Hepatocyte (in vitro differentiated cells): ENCODE results near the gene NUP160. TPM values are rescaled to one million over a fixed set of nuclear protein-coding genes. Genes with fewer than 3 reads are reported as not detected.
A peak's percentile ranks its signal among the peaks of the same experiment; 100 is the strongest.
"Not testable (repeated sequence)": the region's sequence is repeated elsewhere in the genome, so short reads cannot be mapped to it uniquely, and the experiment has no call there.

Experiments used
- DNase-seq: peaks from one replicate; pipeline ENCODE4 v3.0.0-alpha.2; 2016; ENCODE audit warnings: low spot score
- H2AFZ ChIP-seq: fragments of 200-600 bp; sonication (generic); 2 replicates; pipeline ENCODE4 v1.6.0; 2016; ENCODE audit warnings: antibody characterized with exemption, mild to moderate bottlenecking
- H3K27ac ChIP-seq: fragments of 200-600 bp; sonication (generic); 2 replicates; pipeline ENCODE4 v1.5.1; 2016; ENCODE audit warnings: mild to moderate bottlenecking
- H3K27me3 ChIP-seq: fragments of 200-600 bp; sonication (generic); 2 replicates; pipeline ENCODE4 v1.6.1; 2016
- H3K36me3 ChIP-seq: fragments of 200-600 bp; sonication (generic); replicated peaks from 2 replicates; pipeline ENCODE4 v1.5.1; 2016; ENCODE audit warnings: low read depth; ENCODE audit not compliant: insufficient read depth
- H3K4me1 ChIP-seq: fragments of 200-600 bp; sonication (generic); 2 replicates; pipeline ENCODE4 v1.5.1; 2016; ENCODE audit warnings: mild to moderate bottlenecking, moderate library complexity; ENCODE audit not compliant: insufficient read depth
- H3K4me2 ChIP-seq: fragments of 200-600 bp; sonication (generic); 2 replicates; pipeline ENCODE4 v1.6.0; 2016
- H3K4me3 ChIP-seq: fragments of 200-600 bp; sonication (generic); 2 replicates; pipeline ENCODE4 v1.5.1; 2016; ENCODE audit warnings: mild to moderate bottlenecking
- H3K79me2 ChIP-seq: fragments of 200-600 bp; sonication (generic); 2 replicates; pipeline ENCODE4 v1.6.0; 2017; ENCODE audit warnings: mild to moderate bottlenecking
- H3K9me2 ChIP-seq: fragments of 200-600 bp; sonication (generic); replicated peaks from 2 replicates; pipeline ENCODE4 v1.6.0; 2017; ENCODE audit warnings: mild to moderate bottlenecking; ENCODE audit not compliant: insufficient read depth
- H3K9me3 ChIP-seq: fragments of 200-600 bp; sonication (generic); 2 replicates; pipeline ENCODE4 v1.5.1; 2016; ENCODE audit warnings: low read depth, mild to moderate bottlenecking
- H4K20me1 ChIP-seq: fragments of 200-600 bp; sonication (generic); 2 replicates; pipeline ENCODE4 v1.6.0; 2016; ENCODE audit warnings: mild to moderate bottlenecking; ENCODE audit not compliant: insufficient read depth, poor library complexity, severe bottlenecking
- EZH2 ChIP-seq: fragments of 200-600 bp; sonication (generic); IDR thresholded peaks from 2 replicates; pipeline ENCODE4 v1.6.1; 2016; ENCODE audit warnings: antibody characterized with exemption, mild to moderate bottlenecking, borderline replicate concordance
- EZH2phosphoT487 ChIP-seq: fragments of 200-600 bp; sonication (generic); IDR thresholded peaks from one replicate; pipeline ENCODE4 v1.6.1; 2018; ENCODE audit warnings: antibody characterized with exemption, mild to moderate bottlenecking, low read depth, moderate library complexity; ENCODE audit not compliant: unreplicated experiment, severe bottlenecking
- WGBS: methylation state at CpG from one replicate; pipeline ENCODE4 v1.1.6; 2016; ENCODE audit warnings: low lambda C conversion rate; ENCODE audit errors: missing lambda C conversion rate; 5-methylcytosine and 5-hydroxymethylcytosine counted together
- polyA plus RNA-seq: library from polyadenylated mRNA; unstranded; fragments of >200 nt; fragmentation: Nextera tagmentation; extraction: Ambion mirVana; gene quantifications from 2 replicates; pipeline ENCODE4 v1.2.1, GENCODE V29; 2016
- total RNA-seq: library from RNA; depleted of rRNA; stranded (reverse); fragments of >200 nt; gene quantifications from 2 replicates; pipeline ENCODE4 v1.2.3, GENCODE V29; 2014
- TF ChIP-seq, protein P1 (sequence below): fragments of 200-600 bp; sonication (generic); IDR thresholded peaks from 2 replicates; pipeline ENCODE4 v1.5.1; 2016; ENCODE audit warnings: antibody characterized with exemption, mild to moderate bottlenecking; ENCODE audit not compliant: poor library complexity

NUP160 gene, protein sequence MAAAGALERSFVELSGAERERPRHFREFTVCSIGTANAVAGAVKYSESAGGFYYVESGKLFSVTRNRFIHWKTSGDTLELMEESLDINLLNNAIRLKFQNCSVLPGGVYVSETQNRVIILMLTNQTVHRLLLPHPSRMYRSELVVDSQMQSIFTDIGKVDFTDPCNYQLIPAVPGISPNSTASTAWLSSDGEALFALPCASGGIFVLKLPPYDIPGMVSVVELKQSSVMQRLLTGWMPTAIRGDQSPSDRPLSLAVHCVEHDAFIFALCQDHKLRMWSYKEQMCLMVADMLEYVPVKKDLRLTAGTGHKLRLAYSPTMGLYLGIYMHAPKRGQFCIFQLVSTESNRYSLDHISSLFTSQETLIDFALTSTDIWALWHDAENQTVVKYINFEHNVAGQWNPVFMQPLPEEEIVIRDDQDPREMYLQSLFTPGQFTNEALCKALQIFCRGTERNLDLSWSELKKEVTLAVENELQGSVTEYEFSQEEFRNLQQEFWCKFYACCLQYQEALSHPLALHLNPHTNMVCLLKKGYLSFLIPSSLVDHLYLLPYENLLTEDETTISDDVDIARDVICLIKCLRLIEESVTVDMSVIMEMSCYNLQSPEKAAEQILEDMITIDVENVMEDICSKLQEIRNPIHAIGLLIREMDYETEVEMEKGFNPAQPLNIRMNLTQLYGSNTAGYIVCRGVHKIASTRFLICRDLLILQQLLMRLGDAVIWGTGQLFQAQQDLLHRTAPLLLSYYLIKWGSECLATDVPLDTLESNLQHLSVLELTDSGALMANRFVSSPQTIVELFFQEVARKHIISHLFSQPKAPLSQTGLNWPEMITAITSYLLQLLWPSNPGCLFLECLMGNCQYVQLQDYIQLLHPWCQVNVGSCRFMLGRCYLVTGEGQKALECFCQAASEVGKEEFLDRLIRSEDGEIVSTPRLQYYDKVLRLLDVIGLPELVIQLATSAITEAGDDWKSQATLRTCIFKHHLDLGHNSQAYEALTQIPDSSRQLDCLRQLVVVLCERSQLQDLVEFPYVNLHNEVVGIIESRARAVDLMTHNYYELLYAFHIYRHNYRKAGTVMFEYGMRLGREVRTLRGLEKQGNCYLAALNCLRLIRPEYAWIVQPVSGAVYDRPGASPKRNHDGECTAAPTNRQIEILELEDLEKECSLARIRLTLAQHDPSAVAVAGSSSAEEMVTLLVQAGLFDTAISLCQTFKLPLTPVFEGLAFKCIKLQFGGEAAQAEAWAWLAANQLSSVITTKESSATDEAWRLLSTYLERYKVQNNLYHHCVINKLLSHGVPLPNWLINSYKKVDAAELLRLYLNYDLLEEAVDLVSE (N-terminal part only)
- total RNA-seq (32.6 and 38.1 TPM in 2 replicates), polyA plus RNA-seq (21.0 and 21.9 TPM in 2 replicates)

DNA sequence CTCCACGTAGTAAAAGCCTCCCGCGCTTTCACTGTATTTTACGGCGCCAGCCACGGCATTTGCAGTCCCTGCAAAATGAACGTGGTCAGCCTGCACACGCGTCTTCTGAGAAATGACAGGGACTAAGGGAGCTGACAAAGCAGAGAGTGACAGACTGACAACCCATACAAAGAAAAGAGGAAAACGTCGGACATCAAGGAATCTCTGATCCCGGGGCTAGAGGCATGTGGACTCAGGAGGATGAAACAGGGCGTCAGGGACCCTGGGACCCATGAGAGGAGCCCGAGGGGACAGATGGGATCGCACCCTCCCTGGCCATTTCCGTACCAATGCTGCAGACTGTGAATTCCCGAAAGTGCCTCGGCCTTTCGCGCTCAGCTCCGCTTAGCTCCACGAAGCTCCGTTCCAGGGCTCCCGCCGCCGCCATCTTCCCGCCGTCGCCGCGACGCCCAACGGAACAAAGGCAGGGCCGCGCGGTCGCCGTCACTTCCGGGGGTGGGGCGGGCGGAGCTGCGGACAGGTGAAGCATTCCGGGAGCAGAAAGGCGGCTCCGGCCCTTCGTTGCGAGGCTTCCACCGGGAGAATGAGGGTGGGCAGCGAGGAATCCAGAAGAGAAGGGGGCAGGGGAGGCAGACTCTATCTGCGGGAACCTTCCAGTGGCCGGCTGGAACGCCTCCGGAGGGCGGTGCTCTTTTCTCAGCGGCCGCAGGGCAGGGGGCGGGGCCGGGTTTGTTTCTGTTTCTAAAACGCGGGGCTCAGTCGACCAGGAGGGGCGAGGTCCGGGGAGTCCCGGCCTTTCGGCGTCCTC lies at the start of gene NUP160:
Gene NUP160 (minus strand): TSS at position 459 of the 808 bp plus-strand sequence. CDS start 32 bp downstream, at position 427.
- Histone ChIP-seq H3K9me3 (no peaks in the 10 kb centered on the region), H3K4me1 (peaks cover 8% of the 10 kb centered on the region), H3K79me2 (peaks cover 48% of the 10 kb centered on the region), H2AFZ (peak within 1 kb of the TSS; percentile 93), H3K27ac (peak within 1 kb of the TSS; percentile 98), H4K20me1 (no peaks in the 10 kb centered on the region), H3K9me2 (no peaks in the 10 kb centered on the region), H3K4me3 (peak within 1 kb of the TSS; percentile 90), H3K4me2 (peak within 1 kb of the TSS; percentile 81), H3K36me3 (no peaks in the 10 kb centered on the region), H3K27me3 (no peaks in the 10 kb centered on the region)
- peak; percentile 86 for DNase-seq
- WGBS: 1% methylated on average over 63 of the region's 66 CpGs
- TF ChIP-seq EZH2phosphoT487: no peak
- TF ChIP-seq, protein P1, sequence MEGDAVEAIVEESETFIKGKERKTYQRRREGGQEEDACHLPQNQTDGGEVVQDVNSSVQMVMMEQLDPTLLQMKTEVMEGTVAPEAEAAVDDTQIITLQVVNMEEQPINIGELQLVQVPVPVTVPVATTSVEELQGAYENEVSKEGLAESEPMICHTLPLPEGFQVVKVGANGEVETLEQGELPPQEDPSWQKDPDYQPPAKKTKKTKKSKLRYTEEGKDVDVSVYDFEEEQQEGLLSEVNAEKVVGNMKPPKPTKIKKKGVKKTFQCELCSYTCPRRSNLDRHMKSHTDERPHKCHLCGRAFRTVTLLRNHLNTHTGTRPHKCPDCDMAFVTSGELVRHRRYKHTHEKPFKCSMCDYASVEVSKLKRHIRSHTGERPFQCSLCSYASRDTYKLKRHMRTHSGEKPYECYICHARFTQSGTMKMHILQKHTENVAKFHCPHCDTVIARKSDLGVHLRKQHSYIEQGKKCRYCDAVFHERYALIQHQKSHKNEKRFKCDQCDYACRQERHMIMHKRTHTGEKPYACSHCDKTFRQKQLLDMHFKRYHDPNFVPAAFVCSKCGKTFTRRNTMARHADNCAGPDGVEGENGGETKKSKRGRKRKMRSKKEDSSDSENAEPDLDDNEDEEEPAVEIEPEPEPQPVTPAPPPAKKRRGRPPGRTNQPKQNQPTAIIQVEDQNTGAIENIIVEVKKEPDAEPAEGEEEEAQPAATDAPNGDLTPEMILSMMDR: no peak
- no peak for TF ChIP-seq EZH2

DNA sequence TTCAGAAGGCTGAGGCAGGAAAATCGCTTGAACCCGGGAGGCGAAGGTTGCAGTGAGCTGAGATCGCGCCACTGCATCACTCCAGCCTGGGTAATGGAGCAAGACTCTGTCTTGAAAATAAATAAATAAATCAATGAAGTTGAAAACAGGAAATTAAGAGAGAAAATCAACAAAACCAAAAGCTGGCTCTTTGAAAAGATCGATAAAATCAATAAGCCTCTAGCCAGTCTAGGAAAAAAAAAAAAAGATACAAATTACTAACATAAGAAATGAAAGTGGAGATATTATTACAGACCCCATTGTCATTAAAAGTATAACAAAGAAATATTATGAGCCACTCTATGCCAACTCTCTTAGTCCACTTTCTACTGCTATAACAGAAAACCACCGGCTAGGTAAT lies 48.0 kb upstream of the NUP160 start:
- no peaks in the 10 kb centered on the region for H3K4me1 ChIP-seq
- no peak overlapping the region for H3K4me2 ChIP-seq
- TF ChIP-seq EZH2 (no peak), EZH2phosphoT487 (no peak)
- TF ChIP-seq, protein P1: no peak
- no peaks in the 10 kb centered on the region for H3K9me2 ChIP-seq
- no peak overlapping the region for H3K4me3 ChIP-seq
- no peak overlapping the region for H2AFZ ChIP-seq
- no peaks in the 10 kb centered on the region for H3K9me3 ChIP-seq
- H3K27ac ChIP-seq: no peak overlapping the region
- H3K79me2 ChIP-seq: no peaks in the 10 kb centered on the region
- DNase-seq: no peak
- 97% methylated on average over 7 of the region's 7 CpGs for WGBS
- H3K36me3 ChIP-seq: no peaks in the 10 kb centered on the region
- no peaks in the 10 kb centered on the region for H3K27me3 ChIP-seq
- H4K20me1 ChIP-seq: no peaks in the 10 kb centered on the region

DNA sequence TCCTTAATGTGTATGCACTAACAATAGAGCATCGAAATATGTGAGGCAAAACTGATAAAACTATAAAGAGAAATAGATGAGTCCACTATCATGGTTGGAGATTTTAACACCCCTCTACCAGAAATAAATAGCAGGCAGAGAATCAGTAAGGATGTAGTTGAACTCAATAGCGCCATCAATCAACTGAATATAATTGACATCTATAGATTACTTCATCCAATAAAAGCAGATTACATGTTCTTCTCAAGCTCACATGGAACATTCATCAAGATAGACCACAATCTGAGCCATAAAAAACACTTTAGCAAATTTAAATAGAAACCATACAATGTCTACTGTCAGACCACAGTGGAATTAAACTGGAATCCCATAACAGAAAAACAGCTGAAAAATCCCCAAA lies 46.9 kb upstream of the NUP160 start:
- no peak for TF ChIP-seq EZH2
- TF ChIP-seq, protein P1: no peak
- TF ChIP-seq EZH2phosphoT487: no peak
- H3K4me2 ChIP-seq: no peak overlapping the region
- 92% methylated on average over 2 of the region's 2 CpGs for WGBS

DNA sequence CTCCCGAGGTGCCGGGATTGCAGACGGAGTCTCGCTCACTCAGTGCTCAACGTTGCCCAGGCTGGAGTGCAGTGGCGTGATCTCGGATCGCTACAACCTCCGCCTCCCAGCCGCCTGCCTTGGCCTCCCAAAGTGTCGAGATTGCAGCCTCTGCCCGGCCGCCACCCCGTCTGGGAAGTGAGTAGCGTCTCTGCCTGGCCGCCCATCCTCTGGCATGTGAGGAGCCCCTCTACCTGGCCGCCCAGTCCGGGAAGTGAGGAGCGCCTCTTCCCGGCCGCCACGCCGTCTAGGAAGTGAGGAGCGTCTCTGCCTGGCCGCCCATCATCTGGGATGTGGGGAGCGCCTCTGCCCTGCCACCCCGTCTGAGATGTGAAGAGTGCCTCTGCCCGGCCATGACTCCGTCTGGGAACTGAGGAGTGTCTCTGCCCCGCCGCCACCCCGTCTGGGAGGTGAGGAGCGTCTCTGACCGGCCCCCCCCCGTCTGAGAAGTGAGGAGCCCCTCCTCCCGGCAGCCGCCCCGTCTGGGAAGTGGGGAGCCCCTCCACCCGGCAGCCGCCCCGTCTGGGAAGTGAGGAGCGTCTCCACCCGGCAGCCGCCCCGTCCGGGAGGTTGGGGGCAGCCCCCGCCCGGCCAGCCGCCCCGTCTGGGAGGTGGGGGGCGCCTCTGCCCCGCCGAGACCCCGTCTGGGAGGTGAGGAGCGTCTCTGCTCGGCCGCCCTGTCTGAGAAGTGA lies 44.6 kb upstream of the NUP160 start:
- H3K4me2 ChIP-seq, H3K36me3 ChIP-seq, H3K9me2 ChIP-seq, H2AFZ ChIP-seq, H3K27ac ChIP-seq, H3K4me1 ChIP-seq, H3K9me3 ChIP-seq, H3K4me3 ChIP-seq, DNase-seq, H4K20me1 ChIP-seq, H3K27me3 ChIP-seq, H3K79me2 ChIP-seq: not testable (repeated sequence)
- 97% methylated on average over 24 of the region's 57 CpGs for WGBS

More for the DNA sequence above, 46.9 kb upstream of the NUP160 start:
- H3K4me1 ChIP-seq: no peaks in the 10 kb centered on the region
- no peak for DNase-seq
- H3K9me3 ChIP-seq: no peaks in the 10 kb centered on the region
- H3K9me2 ChIP-seq: no peaks in the 10 kb centered on the region
- H4K20me1 ChIP-seq: no peaks in the 10 kb centered on the region
- no peaks in the 10 kb centered on the region for H3K79me2 ChIP-seq
- no peaks in the 10 kb centered on the region for H3K36me3 ChIP-seq
- no peak overlapping the region for H3K27ac ChIP-seq
- no peak overlapping the region for H2AFZ ChIP-seq
- no peaks in the 10 kb centered on the region for H3K27me3 ChIP-seq
- no peak overlapping the region for H3K4me3 ChIP-seq
